HG02938 (cell line): ENCODE measurements around the gene OPCML.

ENCODE experiments used
- ATAC-seq: cut with Tn5 transposase; IDR thresholded peaks from one replicate; pipeline ENCODE4 v1.9.1; 2021; ENCODE audit warnings: mild to moderate bottlenecking, moderate library complexity; ENCODE audit not compliant: unreplicated experiment

OPCML gene

DNA sequence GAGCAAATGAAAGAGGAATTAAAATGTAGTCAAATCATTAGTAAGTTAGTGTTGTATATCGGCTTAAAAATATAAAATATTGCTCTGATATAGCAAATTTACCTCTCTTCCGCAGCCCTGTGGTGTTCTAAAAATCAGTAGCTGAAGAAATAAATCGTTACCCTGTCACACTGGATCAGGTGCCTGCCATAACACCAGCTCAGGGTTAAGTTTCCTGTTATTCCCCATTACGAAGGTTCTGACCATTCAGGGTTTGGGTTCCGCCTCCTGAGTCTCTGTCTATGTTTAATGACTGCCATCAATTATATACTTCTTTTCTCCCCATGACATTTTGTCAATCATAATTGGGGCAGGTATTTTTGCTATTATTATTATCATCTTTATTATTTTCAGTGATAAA lies 658.5 kb downstream of the OPCML start:
- no peak for ATAC-seq

DNA sequence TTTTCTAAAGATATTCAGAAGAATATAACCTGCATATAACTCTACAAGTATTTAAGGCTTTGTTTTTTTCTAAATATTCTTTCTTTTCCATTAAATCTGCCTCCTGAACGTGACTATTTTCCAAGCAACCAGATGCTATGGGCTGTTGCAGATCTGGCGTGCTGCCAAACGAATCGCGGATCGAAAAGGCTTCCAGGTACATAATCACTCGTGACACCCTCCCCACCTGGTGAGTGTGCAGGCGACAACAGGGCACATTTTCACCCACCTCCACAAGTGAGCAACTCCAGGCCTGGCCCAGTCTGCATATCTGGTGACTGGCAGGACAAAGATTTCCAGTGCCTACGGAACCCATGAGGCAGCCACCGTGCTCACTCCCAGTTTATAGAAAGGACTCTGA lies 660.1 kb downstream of the OPCML start:
- no peak for ATAC-seq

DNA sequence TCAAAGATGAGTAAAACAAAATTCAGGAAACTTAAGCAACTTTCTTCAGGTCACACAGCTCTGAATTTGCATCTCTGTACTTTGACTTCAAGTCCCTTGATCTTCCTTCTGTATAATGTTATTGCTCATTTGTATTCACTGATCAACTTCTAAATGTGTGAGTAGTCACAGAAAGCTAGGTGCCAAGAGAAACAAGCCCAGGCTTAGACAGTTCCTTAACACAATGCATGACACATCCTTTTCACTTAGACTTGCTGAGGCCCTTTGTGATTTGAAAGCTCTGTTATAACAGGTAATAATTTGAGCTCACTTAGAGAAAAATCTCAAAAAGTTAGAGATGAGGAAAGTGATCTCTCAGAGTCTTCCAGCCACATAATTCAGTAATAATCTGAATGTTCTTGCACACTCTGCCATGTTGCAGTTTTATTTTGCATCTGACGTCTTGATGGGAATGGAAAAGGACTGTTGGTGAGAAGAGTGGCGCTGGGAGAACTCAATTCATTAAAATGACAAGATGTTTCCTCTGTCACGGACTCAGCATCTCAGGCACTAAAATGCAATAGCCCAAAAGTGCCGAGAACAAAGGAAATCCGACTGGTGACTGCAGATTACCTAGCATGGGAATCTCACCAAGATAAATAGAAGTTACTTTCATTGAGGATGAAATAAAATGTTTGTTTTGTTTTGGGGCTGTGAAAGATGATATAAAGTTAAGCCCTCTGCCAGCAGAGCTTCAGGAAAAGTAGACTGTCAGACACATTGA lies 665.3 kb downstream of the OPCML start:
- no peak for ATAC-seq

DNA sequence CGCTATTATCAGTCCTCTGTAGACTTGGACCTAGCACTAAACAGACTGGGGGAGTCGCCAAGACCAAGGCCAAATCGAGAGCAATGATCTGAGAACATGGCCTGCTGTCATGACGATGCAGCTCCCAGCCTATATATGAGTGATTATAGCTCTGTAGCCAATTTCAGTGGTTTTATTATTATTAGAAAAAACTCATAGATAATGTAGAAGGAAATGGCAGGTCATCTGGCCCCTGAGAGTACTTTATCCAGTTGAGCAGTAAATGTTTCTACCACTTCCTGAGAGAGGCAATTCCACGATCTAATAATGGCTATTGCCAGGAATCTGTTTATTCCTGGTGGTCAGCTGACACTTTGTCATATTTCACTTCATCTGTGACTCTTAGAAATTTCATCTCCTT lies 666.7 kb downstream of the OPCML start:
- no peak for ATAC-seq

DNA sequence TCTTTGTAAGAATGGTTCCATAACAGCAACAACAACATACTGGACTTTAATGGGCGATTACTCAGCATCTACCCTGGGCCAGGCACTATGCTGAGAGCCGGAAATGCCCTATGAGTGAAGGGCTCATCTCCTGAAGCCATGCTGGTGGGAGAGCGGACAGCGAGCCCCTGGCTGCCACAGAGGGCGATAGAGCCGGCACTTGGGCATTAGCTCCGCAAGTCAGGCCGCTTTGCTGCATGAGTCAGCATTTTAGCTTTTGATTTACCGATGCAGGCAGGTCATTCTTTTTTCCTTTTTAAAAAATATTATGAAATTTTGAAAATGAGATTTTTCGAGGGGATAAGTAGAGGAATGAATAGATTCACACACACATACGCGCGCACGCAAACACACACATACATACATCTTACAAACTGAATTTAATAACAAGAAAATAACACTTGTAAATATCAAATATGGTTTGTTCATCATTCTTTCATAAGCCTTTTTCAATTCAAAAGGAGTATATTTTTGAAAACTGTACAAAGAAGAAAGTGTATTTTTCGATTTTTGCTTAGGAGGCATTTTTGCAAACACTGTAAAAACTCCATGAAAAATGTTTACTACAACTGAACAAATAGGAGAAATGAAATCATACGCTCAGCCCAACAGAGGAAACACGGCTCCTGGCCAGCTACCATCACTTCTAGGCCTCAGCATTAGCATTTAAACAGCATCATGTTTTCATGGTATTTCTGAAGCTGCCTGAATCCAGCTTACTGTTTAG lies 667.3 kb downstream of the OPCML start:
- no peak for ATAC-seq

DNA sequence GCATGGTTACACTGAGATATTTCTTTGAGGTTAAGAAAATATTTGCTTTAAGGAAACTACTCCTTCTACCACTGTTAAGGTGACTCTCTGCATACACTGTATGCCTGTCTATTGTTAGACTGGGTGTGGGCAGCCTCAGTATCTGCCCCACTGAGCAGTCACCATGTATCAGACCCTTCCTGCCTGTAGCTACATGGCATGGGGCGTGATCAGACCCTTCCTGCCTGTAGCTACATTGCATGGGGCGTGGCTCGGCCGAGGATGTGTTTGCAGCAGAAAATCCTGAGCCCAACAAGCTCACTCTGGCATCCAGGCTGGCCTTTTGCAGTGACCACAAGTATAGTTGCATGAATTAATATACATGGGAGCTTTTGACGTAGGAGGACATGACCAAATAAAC lies 669.4 kb downstream of the OPCML start:
- no peak for ATAC-seq

DNA sequence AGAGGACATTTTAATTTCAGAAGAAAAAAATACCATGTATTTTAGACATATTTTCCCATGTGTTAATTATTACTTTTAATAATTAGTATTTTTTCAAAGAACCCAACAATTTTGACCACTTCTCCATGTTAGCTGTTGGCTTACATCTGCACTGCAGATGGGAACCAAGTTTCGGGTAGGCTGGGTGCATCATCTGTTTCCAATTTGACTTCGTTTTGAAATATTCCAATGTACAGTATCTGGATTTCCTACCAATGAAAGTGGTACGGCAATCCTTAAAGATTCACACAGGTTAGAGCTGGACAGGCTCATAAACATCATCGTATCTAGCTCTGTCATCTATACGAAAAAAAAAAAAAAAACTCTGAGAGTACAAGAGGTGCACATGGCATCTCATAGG lies 670.2 kb downstream of the OPCML start:
- ATAC-seq, result no peak

DNA sequence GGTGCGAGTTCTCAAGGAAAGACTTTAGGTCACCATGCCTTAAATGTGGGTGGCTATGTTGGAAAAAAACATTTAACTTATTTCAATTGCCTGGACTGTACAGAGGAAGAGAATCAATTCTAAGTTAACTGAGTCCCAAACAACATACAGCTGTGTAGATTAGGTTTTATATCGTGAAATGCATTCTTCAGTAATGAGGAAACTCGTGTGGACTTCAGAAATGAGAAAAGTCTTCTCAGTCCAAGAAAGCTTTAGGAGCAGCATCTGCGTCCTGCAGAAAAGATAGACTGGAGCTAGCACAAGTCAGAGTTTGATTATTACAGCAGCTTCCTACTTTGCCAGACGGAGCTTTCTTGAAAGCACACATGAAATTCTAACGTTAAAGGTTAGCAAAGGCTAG lies 673.0 kb downstream of the OPCML start:
- ATAC-seq, result no peak

DNA sequence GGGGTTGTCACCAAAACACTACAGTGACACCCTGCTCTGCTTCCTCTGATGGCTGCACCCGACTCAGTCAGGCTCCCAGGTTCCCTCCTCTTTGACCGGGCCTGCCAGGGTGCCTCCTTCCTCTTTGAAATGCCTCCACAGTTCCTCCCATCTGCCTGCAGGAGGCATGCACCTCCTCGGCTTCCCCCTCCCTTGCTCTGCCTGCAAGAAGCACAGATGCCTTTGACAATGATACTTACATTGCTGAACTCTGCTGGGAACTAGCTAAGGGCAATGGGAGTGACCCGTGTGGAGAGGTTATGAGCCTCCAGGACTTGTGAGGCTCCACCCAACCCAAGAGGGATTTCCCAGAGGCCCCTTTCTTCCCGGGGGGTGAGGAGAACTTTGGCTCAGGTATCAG lies 674.1 kb downstream of the OPCML start:
- ATAC-seq, result no peak

DNA sequence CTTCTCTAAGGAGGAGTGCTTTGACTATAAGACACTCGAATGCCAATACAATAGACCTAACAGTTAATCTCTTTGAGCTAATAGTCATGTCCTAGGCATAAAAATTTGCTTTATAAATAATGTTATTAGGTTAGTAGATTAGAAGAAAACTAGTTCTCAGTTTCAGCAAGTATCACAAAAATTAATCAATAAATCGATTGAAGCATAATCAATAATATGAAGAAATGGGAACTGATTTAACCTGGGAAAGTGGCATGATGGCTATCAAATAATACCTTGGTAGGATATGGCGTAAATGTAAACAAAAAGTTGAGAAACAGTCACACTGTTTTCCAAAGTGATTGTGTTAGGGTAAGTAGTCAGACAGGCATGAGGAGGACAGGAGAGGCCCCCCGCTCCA lies 676.3 kb downstream of the OPCML start:
- ATAC-seq, result no peak

DNA sequence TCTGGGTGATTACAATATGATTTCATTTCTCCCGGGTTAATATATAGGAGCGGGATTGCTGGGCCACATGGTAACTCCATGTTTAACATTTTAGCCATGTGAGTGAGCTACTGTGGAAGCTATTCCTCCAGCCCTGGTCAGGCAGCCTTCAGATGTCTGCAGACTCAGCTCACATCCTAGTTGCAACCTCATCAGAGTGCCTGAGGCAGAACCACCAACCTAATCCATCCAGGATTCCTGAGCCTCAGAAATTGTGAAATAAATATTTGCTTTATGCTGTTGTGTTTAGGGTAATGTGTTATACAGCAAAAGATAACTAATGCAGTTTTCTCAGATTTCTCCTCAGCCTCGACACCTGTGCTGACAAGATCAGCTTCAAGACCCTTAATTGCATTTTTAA lies 676.8 kb downstream of the OPCML start:
- ATAC-seq, result no peak

DNA sequence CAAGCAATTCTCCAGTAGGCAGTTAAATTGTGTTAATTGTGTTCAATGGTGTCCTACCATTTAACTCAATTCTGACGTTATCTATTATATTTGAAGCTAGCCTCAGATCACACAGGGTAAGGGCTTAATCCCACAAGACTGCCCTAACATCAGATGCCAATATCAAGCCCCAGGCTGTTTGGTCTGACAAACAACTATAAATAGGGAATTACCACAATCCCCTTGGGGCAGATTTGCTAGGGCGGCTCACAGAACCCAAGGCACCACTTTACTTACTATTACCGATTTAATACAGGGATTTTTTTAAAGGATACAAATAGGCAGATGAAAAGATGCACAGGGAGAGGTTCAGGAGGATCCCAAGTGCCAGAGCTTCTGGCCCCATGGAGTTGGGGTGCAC lies 678.4 kb downstream of the OPCML start:
- ATAC-seq, result no peak

DNA sequence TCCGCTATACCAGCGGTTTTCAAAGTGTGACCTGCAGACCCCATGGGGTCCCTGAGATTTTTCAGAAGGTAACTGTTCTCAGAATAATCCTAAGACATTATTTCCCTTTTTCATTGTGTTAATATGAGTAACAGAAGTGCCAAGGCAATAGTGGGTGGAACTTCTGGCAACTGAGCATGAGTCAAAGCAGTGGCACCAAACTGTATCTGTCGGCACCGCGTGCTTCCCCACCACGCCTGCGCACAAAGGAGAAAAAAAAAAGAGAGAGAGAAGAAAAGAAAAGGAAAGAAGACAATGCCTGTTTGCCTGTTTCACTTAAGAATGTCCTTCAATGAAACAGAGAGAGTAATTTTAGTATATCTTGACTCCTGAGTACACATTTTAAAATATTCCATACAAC lies 679.9 kb downstream of the OPCML start:
- ATAC-seq, result no peak

DNA sequence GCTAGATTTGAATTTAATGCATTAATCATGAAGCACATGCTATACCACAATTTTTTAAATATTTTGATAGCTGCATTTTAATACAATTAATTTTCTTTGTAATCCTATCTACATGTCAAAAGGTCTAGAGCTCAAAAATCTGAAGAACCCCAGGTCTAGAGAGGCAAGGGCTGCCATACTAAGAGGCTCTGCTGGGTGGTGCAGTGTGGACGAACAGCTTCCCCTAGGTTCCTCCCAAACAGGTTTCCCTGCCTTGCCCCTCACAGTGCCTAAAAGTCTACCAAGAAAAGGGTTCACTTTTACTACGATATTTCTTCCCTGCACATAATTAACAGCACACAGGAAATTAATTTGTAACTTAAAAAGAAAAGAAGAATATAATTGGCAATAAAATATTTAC lies 681.1 kb downstream of the OPCML start:
- no peak for ATAC-seq

DNA sequence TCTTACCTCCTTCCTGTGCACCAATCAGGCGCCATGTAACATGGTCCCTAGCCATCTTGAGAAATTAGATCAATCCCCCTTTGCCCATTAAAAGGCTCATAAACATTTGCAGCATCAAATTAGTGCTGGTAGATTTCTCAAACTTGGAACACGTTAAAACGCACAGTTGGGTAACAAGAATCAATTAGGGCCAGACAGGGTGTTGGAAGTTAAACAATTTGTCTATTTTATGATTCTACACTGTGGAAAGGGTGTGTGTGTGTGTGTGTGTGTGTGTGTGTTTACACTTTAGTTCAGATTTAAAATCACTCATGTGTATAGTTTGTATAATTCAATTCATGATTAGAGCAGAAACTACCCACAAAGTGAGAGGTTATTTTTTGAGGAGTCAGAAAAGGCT lies 682.0 kb downstream of the OPCML start:
- ATAC-seq, result no peak

DNA sequence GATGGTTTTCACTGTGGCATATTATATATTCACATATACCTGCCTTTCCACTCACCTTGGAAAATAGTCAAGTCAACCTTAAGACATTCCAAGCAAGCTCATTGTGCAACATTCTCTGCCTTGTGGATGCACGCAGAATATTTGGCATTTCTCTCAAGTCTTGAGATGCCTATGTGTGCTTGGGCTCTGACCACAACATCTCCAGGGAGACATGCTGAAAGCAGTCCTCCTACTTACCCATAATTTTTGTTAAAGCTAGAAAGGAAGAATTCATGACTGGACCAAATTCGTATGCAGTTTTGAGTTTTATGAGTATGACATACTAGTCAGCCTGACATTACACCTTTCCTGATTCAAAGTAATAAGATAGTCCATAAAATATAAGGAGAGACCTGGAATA lies 684.0 kb downstream of the OPCML start:
- ATAC-seq, result no peak

DNA sequence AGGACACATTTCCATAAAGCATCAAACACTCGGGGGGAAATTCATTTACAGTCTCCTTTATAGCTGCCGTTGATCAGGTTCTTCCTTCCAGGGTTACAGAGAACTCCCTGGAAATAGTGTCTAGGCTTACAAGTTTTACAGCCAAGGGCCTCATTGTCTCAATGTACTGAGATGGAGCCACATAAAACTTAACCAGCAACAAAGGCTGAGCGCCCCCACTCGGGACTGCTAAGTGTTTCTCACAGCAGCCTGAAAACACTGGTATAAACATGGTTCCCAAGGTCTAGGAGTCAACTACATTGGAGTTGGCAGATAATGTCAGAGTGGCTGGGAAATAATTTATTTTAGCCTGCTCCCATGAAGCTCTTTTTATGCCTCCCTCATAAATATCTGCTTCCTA lies 686.2 kb downstream of the OPCML start:
- ATAC-seq, result no peak

DNA sequence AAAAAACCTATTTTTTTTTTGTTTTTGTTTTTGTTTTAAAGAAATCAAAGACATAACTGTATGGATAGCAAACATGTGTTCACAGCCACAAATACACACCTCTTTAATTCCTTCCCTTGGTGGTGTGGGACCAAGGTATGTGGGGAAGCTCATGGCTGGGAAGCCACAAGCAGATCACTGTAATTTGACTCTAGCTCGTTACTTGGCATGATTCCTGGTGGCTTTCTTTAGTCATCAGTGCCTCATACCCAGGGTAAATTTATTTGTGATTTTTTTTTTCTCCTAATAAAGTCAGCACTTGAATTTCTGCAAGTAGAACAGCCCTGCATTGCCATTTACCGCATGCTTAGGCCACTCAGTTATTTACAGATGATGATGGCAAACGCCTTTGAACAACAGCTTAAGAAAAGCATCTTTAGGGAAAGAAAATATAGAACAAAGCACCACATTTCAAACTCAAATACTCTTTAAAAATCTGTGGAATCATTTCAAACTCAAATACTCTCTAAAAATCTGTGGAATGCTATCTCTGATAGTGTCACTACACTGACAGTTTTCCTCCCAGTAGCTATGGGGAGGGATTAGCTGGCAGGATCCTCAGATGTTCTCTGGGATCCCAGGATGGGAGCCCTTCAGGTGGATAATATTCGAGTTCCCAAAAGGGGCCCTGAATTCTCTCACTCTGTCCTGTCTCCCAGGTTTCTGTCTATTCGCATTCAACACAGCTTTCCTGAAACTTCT lies 687.2 kb downstream of the OPCML start:
- no peak for ATAC-seq

DNA sequence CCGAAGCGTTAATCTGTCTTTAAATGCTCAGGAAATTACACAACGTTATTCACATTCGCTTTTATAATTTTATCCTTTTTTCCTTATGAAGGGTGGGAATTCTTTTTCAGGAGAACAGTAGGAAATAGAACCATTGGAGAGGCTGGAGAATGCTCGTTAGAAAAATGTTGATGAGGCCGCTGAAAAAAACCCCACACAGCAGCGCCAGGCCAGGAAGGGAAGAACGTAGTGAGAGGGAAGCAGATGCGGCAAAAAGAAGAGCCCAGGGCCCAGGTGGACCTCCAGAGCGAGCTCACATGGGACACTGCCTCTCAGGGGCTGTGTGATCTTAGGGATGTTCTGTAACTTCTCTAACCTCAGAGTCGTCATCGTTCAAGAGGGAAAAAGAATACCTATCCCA lies 691.6 kb downstream of the OPCML start:
- ATAC-seq, result no peak

DNA sequence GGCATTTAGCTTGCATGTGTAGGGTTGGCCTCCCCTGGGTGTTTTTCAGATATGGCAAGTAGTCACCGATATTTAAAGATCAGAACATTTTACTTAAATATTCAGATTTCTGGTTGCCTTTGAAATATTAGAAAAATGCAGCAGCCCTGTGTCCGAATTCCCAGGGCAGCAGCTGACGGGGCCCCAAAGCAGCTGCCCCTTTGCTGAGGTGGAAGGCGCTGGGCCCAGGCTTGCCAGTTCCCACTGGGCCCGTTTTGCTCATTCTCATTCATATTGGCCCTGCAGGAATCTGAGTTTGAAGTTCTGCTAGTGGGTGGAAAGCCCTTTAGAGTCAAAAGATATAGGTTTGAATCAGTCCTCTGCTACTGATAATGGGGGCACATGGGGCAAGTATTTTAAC lies 692.1 kb downstream of the OPCML start:
- no peak for ATAC-seq

DNA sequence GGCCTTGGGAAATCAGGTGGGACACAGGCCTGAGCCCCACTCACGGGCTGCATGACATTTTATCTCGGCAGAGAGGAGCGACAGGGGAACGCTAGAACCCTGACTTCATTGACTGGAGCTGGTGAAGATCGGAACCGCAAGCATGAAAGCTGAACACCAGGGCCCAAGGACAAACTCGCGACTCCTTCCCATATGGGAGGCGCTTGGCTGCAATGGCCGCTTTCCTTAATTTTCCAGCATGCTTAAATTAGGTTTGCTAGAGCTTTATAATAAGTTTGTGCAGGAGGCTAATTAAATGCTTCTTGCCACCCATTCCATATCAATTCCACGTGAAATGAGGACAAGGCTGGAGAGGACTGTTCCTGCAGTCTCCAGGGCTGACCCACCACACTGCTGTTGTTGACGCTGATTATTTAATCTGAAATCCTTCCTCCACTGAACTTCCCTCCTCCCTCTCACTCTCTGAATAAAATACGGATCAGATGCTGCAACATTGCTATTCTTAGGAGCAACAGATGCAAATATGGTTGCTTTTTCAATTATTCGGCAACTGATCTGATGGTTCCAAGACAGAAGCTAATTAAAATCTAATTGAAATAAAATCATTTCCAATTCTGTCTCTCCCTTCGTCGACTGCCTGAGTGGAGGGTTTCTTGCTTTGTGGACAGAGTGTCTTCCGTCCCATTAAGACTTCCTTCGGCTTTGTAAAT lies 692.9 kb downstream of the OPCML start:
- no peak for ATAC-seq
